IMR-90 (cell line): ENCODE measurements around the gene SLC66A2. TPM values are rescaled to one million over a fixed set of nuclear protein-coding genes. Genes with fewer than 3 reads are reported as not detected.

Experiments
- ATAC-seq: fragments of 200-7000 bp; cut with Tn5 transposase; 2 replicates; pipeline ENCODE4 v1.9.1; 2020; ENCODE audit warnings: low read depth, mild to moderate bottlenecking, moderate library complexity
- BruUV-seq: library from RNA; stranded (reverse); fragments of 400-500 nt; replicated peaks from 2 replicates; lab custom pipeline; 2021; lab: Mats Ljungman, UMichigan
- CTCF ChIA-PET: fragments of 300-600 bp; formaldehyde crosslinking; extraction: SDS; loops from one replicate; lab custom pipeline; 2021; ENCODE audit warnings: antibody characterized with exemption; lab: Yijun Ruan, JAX
- POLR2A ChIA-PET: fragments of 300-600 bp; sonication (Branson Sonifier 250); formaldehyde crosslinking; loops from one replicate; lab custom pipeline; 2022; ENCODE audit warnings: antibody characterized with exemption; ENCODE audit not compliant: unreplicated experiment; lab: Charles Lee
- DNase-seq: peaks from one replicate; pipeline ENCODE4 v3.0.0; 2013
- H2AFZ ChIP-seq: replicated peaks from 2 replicates; pipeline ENCODE3; 2013; ENCODE audit warnings: low read length, mild to moderate bottlenecking; ENCODE audit not compliant: poor library complexity
- H2AK5ac ChIP-seq: 2 replicates; pipeline ENCODE4 v1.6.1; 2013; ENCODE audit warnings: low read depth, low read length, inconsistent platforms
- H2AK9ac ChIP-seq: replicated peaks from 2 replicates; pipeline ENCODE3; 2013; ENCODE audit warnings: mild to moderate bottlenecking, low read depth, low read length, moderate library complexity; ENCODE audit not compliant: poor library complexity
- H2BK120ac ChIP-seq: 2 replicates; pipeline ENCODE4 v1.6.1; 2013; ENCODE audit warnings: low read depth, low read length, inconsistent platforms
- H2BK15ac ChIP-seq: 3 replicates; pipeline ENCODE4 v1.6.1; 2013; ENCODE audit warnings: low read depth, low read length, inconsistent platforms
- H2BK20ac ChIP-seq: 2 replicates; pipeline ENCODE4 v1.6.1; 2013; ENCODE audit warnings: low read depth, mild to moderate bottlenecking, inconsistent platforms, low read length, moderate library complexity
- H2BK5ac ChIP-seq: 2 replicates; pipeline ENCODE4 v1.6.1; 2013; ENCODE audit warnings: mild to moderate bottlenecking, low read depth, low read length, inconsistent platforms; ENCODE audit not compliant: poor library complexity, severe bottlenecking
- H3K14ac ChIP-seq: replicated peaks from 2 replicates; pipeline ENCODE4 v1.6.1; 2013; ENCODE audit warnings: low read depth, low read length, inconsistent platforms
- H3K18ac ChIP-seq: 2 replicates; pipeline ENCODE4 v1.6.1; 2013; ENCODE audit warnings: low read depth, low read length, control low read depth
- H3K23ac ChIP-seq: 2 replicates; pipeline ENCODE4 v1.6.1; 2013; ENCODE audit warnings: low read depth, low read length, inconsistent platforms
- H3K27ac ChIP-seq: 2 replicates; pipeline ENCODE4 v1.5.1; 2013; ENCODE audit warnings: mild to moderate bottlenecking, control low read depth, low read length; ENCODE audit not compliant: insufficient read depth
- H3K27me3 ChIP-seq: 2 replicates; pipeline ENCODE4 v1.6.1; 2013; ENCODE audit warnings: low read length; ENCODE audit not compliant: control insufficient read depth, insufficient read depth
- H3K36me3 ChIP-seq: 2 replicates; pipeline ENCODE4 v1.6.1; 2013; ENCODE audit warnings: low read length, mixed read lengths; ENCODE audit not compliant: control insufficient read depth, insufficient read depth
- H3K4ac ChIP-seq: 2 replicates; pipeline ENCODE4 v1.6.1; 2013; ENCODE audit warnings: low read depth, low read length, inconsistent platforms
- H3K4me1 ChIP-seq: 2 replicates; pipeline ENCODE4 v1.6.1; 2013; ENCODE audit warnings: low read length, mixed read lengths; ENCODE audit not compliant: control insufficient read depth, insufficient read depth
- H3K4me2 ChIP-seq: 2 replicates; pipeline ENCODE4 v1.6.1; 2013; ENCODE audit warnings: low read depth, mild to moderate bottlenecking, control low read depth, low read length, moderate library complexity
- H3K4me3 ChIP-seq: 2 replicates; pipeline ENCODE4 v1.5.1; 2013; ENCODE audit warnings: low read depth, mild to moderate bottlenecking, control low read depth, low read length, moderate library complexity; ENCODE audit not compliant: insufficient read depth
- H3K56ac ChIP-seq: 2 replicates; pipeline ENCODE4 v1.6.1; 2013; ENCODE audit warnings: low read length, inconsistent platforms; ENCODE audit not compliant: insufficient read depth; ENCODE audit errors: extremely low read depth
- H3K79me1 ChIP-seq, 2 experiments: 2 replicates each; pipeline ENCODE4 v1.6.1; 2013; ENCODE audit warnings: low read length in 2 of 2, inconsistent platforms in 1 of 2, low read depth in 1 of 2
- H3K9ac ChIP-seq: 2 replicates; pipeline ENCODE4 v1.6.1; 2013; ENCODE audit warnings: low read depth, low read length, control low read depth
- H3K9me1 ChIP-seq: 2 replicates; pipeline ENCODE4 v1.6.1; 2013; ENCODE audit warnings: low read length, inconsistent platforms; ENCODE audit not compliant: insufficient read depth
- H3K9me3 ChIP-seq: 2 replicates; pipeline ENCODE4 v1.6.1; 2013; ENCODE audit warnings: low read length; ENCODE audit not compliant: control insufficient read depth, insufficient read depth
- H4K20me1 ChIP-seq: 2 replicates; pipeline ENCODE4 v1.6.1; 2013; ENCODE audit warnings: low read length, inconsistent platforms; ENCODE audit not compliant: insufficient read depth
- H4K5ac ChIP-seq: 2 replicates; pipeline ENCODE4 v1.6.1; 2013; ENCODE audit warnings: mild to moderate bottlenecking, low read depth, low read length, control low read depth
- H4K8ac ChIP-seq, 2 experiments: 2 replicates each; pipeline ENCODE4 v1.6.1; 2013; ENCODE audit warnings: low read depth in 2 of 2, low read length in 2 of 2, control low read depth in 1 of 2, inconsistent platforms in 1 of 2
- H4K91ac ChIP-seq: 2 replicates; pipeline ENCODE4 v1.6.1; 2013; ENCODE audit warnings: low read depth, low read length, inconsistent platforms; ENCODE audit not compliant: insufficient read depth
- BHLHE40 ChIP-seq: fragments of 150-350 bp; IDR thresholded peaks from 2 replicates; pipeline ENCODE4 v1.6.1; 2016; ENCODE audit warnings: mild to moderate bottlenecking, low read depth, low read length
- CEBPB ChIP-seq: IDR thresholded peaks from 2 replicates; pipeline ENCODE4 v1.6.1; 2012; ENCODE audit warnings: low read depth, low read length, improper control_type of control experiment
- CHD1 ChIP-seq: IDR thresholded peaks from 2 replicates; pipeline ENCODE4 v1.6.1; 2012; ENCODE audit warnings: low read depth, low read length, improper control_type of control experiment
- FOS ChIP-seq: fragments of 150-350 bp; IDR thresholded peaks from 2 replicates; pipeline ENCODE4 v1.6.1; 2016; ENCODE audit warnings: low read depth, low read length
- MAFK ChIP-seq: IDR thresholded peaks from 2 replicates; pipeline ENCODE4 v1.6.1; 2012; ENCODE audit warnings: low read depth, low read length, improper control_type of control experiment
- POLR2A ChIP-seq: IDR thresholded peaks from 2 replicates; pipeline ENCODE4 v1.6.1; 2012; ENCODE audit warnings: mild to moderate bottlenecking, low read depth, low read length
- RAD21 ChIP-seq: IDR thresholded peaks from 2 replicates; pipeline ENCODE4 v1.6.1; 2012; ENCODE audit warnings: low read length, improper control_type of control experiment
- RCOR1 ChIP-seq: IDR thresholded peaks from 2 replicates; pipeline ENCODE4 v1.6.1; 2012; ENCODE audit warnings: mild to moderate bottlenecking, low read length, improper control_type of control experiment; ENCODE audit not compliant: insufficient replicate concordance
- RFX5 ChIP-seq: IDR thresholded peaks from 2 replicates; pipeline ENCODE4 v1.8.0; 2012; ENCODE audit warnings: low read depth, mild to moderate bottlenecking, low read length, moderate library complexity
- SMC3 ChIP-seq: fragments of 150-350 bp; IDR thresholded peaks from 2 replicates; pipeline ENCODE4 v1.6.1; 2016; ENCODE audit warnings: low read depth, mild to moderate bottlenecking, antibody characterized with exemption, low read length, moderate library complexity
- WGBS, 2 experiments: methylation state at CpG; one replicate each; pipeline versions ENCODE4 v1.1.5 to v1.1.7; 2013; ENCODE audit warnings: missing lambda C conversion rate in 2 of 2; ENCODE audit not compliant: insufficient read length in 1 of 2; ENCODE audit errors: extremely low coverage in 2 of 2; 5-methylcytosine and 5-hydroxymethylcytosine counted together
- dilution Hi-C: fragments of 300-500 bp; cut with HindIII; formaldehyde crosslinking; loops from one replicate; pipeline ENCODE4 v1.14.3; 2018; ENCODE audit warnings: low sequenced_read_pairs; ENCODE audit not compliant: unreplicated experiment
- in situ Hi-C: fragments of 300-500 bp; cut with MboI; formaldehyde crosslinking; loops from 3 replicates; pipeline ENCODE4 v1.14.3; 2019; ENCODE audit warnings: low sequenced_read_pairs, inconsistent platforms, mixed read lengths
- intact Hi-C: fragments of 100-400 bp; cut with micrococcal nuclease; formaldehyde crosslinking; loops from 2 replicates; pipeline ENCODE4 v1.10.0; 2022
- polyA plus RNA-seq, 3 experiments: library from polyadenylated mRNA; depleted of rRNA; stranded (reverse); fragments of >200 nt; gene quantifications; 2 replicates each; pipeline ENCODE4 v1.2.3, GENCODE V29; 2012; ENCODE audit warnings: low replicate concordance in 1 of 3
- total RNA-seq: library from RNA; depleted of rRNA; stranded (reverse); fragments of >200 nt; gene quantifications from 2 replicates; pipeline ENCODE4 v1.2.3, GENCODE V29; 2012

SLC66A2 gene
- total and polyA plus RNA-seq, 2 of the 4 experiments (the other 2 are of a cell fraction) = 17.6 to 23.5 TPM

DNA sequence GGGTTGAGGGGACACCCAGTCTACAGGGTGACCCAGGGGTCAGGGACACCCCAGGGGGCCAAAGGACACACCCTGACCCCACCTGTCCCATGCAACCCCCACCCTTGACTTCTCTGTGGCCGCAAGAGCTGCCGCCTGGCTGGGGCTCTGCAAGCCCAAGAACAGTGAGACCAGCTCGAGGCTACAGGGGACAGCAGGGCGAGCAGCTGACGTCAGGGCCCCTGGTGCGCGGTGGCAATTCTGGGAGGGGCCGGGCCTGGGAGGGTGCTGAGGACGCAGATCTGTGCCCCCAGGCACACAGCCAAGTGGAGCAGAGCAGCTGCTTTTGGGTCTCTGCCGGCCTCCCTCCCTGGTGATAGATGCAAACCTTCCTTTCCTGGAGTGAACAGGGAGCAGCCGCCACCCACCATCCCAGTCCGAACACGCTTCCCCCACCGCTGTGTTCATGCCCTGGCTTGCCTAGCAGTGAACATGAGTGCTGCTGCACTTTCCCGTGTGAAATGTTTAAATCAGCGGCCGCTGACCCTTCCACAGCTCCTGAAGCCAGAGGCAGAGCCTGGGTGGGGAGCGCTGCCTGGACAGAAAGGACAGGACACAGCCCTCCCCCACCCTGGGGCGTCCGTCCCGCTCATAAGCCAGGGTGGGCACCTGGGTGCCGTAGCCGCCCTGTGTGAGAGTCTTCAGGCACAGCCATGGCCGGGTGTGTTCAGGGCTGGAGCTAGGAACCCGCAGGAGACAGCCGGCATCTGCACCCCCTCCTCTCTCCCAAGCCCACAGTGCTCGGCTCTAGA lies 46.9 kb downstream of the SLC66A2 start:
- POLR2A ChIA-PET = no interaction called here
- in situ Hi-C loops = no loop called here
- no peak for ATAC-seq

More for the DNA sequence above, 46.9 kb downstream of the SLC66A2 start:
- Histone ChIP-seq H3K23ac (no peak overlapping the region), H2AK9ac (no peak overlapping the region), H4K20me1 (no peaks in the 10 kb centered on the region; the same call in 1 of the 2 replicates), H4K91ac (no peak overlapping the region), H3K4me2 (no peak overlapping the region), H3K9me1 (no peaks in the 10 kb centered on the region), H3K27ac (no peak overlapping the region), H3K18ac (no peak overlapping the region), H2AFZ (no peak overlapping the region), H3K79me1 (peaks cover 0 to 6% of the 10 kb centered on the region in 2 experiments; a peak in 1 of 4 replicates), H2BK120ac (no peak overlapping the region), H3K9ac (no peak overlapping the region), H2BK5ac (no peak overlapping the region), H3K4me3 (no peak overlapping the region), H2BK15ac (no peak overlapping the region), H2BK20ac (no peak overlapping the region), H4K5ac (no peak overlapping the region), H3K4me1 (peaks cover 4% of the 10 kb centered on the region), H3K36me3 (peaks cover 34% of the 10 kb centered on the region), H4K8ac (no peak overlapping the region), H3K27me3 (no peaks in the 10 kb centered on the region), H3K14ac (no peak overlapping the region), H3K4ac (no peak overlapping the region), H3K9me3 (peaks cover 14% of the 10 kb centered on the region), H2AK5ac (no peak overlapping the region), H3K56ac (no peak overlapping the region)
- no peak for DNase-seq
- dilution Hi-C loops (no loop called here), intact Hi-C loops (no loop called here)
- CTCF ChIA-PET = no interaction called here
- BruUV-seq = no TSS peak
- WGBS, 2 experiments = 83% methylated on average over 5 of the region's 27 CpGs; no CpG with 5 or more reads in 1 of the 2 experiments
- no peak for TF ChIP-seq MAFK
- TF ChIP-seq CEBPB = no peak
- no peak for TF ChIP-seq RFX5
- no peak for TF ChIP-seq SMC3
- TF ChIP-seq POLR2A = no peak
- TF ChIP-seq CHD1 = no peak
- TF ChIP-seq BHLHE40 = no peak
- no peak for TF ChIP-seq FOS
- no peak for TF ChIP-seq RAD21
- no peak for TF ChIP-seq RCOR1
